Measurements from ENCODE around the gene NUP62. TPM values are rescaled to one million over a fixed set of nuclear protein-coding genes. Genes with fewer than 3 reads are reported as not detected.

NUP62 gene
- total RNA-seq, 4 donors from 2014 or later, result 25.8 to 29.2 (median 27.6) TPM

- no peak for TF ChIP-seq CTCF (IDR thresholded peaks at IDR 0.05; ENCODE audit: low read depth)
Measured at GRCh38 chr19:49890349-49891311, 38.7 kb downstream of the NUP62 start.

- TF ChIP-seq CTCF (IDR thresholded peaks at IDR 0.05; ENCODE audit: low read depth), result no peak
Measured at GRCh38 chr19:49889687-49890348, 39.5 kb downstream of the NUP62 start.

DNA sequence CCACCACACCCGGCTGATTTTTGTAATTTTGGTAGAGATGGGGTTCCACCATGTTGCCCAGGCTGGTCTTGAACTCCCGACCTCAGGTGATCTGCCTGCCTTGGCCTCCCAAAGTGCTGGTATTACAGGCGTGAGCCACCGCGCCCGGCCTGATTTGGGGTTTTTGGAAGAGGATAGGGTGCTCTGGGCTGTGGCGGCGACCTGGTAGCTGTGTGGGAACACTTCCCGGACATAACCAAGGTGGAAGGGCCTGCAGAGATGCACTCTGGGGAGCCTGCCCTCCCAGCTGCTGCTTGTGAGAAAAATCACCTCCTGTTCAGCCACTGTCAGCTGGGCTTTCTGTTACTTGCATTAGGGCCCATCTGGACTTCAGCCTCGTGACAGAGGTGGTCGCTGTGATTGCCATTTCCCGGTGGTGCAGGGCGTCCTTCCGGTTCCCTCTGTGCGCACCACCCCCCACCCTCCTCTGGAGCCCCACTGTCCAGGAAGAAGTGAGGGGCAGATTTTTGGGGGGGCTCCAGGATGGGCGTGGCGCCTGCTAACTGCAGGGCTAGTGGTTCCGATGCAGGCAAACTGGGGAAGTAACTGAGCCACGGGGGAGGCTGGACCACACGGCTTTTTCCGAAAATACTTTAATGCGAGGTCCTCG is 40.1 kb downstream of the NUP62 start:
- no peak for TF ChIP-seq CTCF (IDR thresholded peaks at IDR 0.05; ENCODE audit: low read depth)

- no peak for TF ChIP-seq CTCF (IDR thresholded peaks at IDR 0.05; ENCODE audit: low read depth)
Measured at GRCh38 chr19:49888510-49888824, 40.8 kb downstream of the NUP62 start.

DNA sequence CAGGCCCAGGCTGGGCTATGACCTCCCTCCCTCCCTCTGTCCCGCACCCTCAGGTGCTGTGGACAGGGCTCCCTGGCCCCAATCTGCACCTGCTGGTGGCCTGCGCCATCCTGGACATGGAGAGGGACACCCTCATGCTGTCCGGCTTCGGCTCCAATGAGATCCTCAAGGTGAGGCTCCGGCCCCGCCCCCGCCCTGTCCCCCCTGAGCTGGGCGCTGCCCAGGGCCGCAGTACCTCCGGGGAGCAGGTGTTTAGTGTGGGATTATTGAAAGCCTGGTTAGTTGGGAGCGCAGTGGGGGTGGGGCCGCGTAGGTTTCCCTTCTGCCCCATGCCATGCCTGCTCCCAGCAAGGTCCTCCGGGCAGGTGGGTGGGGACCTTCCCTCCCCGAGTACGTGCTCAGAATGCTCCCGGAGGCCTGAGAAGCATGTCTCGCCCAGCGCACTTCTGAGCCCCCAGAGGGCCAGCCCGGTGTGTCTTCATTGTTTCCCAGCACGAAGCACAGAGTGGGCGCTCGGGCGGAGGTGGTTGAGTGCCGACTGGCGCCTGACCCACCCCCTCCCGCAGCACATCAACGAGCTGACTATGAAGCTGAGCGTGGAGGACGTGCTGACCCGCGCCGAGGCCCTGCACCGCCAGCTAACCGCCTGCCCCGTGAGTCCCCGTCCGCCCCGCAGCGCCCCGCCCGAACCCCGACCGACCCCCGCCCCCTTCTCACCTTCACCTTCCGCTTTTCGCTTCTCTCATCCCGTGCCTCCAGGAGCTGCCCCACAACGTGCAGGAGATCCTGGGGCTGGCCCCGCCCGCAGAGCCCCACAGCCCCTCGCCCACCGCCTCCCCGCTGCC is 41.4 kb downstream of the NUP62 start:
- TF ChIP-seq CTCF (IDR thresholded peaks at IDR 0.05; ENCODE audit: low read depth), result no peak

- no peak for TF ChIP-seq CTCF (IDR thresholded peaks at IDR 0.05; ENCODE audit: low read depth)
Measured at GRCh38 chr19:49887037-49887664, 42.2 kb downstream of the NUP62 start.

All from subcutaneous adipose tissue (tissue), 4 donors.